HG03469 (cell line): ENCODE measurements around the gene IDUA.

ENCODE experiments used
- ATAC-seq: cut with Tn5 transposase; IDR thresholded peaks from one replicate; pipeline ENCODE4 v1.9.1; 2021; ENCODE audit warnings: mild to moderate bottlenecking, moderate library complexity, moderate number of reproducible peaks; ENCODE audit not compliant: unreplicated experiment

IDUA gene

GRCh38 chr4:955931-956381 lies 30.9 kb upstream of the IDUA start:
- ATAC-seq, result no peak

- ATAC-seq, result no peak
These were observed 30.2 kb upstream of the IDUA start for GRCh38 chr4:956531-957230.

GRCh38 chr4:957231-957580 lies 29.6 kb upstream of the IDUA start:
- no peak for ATAC-seq

- ATAC-seq, result no peak
These were observed 29.1 kb upstream of the IDUA start for GRCh38 chr4:957581-958313.

- ATAC-seq, result no peak
These were observed 28.6 kb upstream of the IDUA start for GRCh38 chr4:958314-958665.

GRCh38 chr4:958696-959337 lies 28.0 kb upstream of the IDUA start:
- no peak for ATAC-seq

- no peak for ATAC-seq
These were observed 27.3 kb upstream of the IDUA start for GRCh38 chr4:959338-960139.

- ATAC-seq, result no peak
These were observed 26.7 kb upstream of the IDUA start for GRCh38 chr4:960140-960635.

GRCh38 chr4:960636-961350 lies 26.1 kb upstream of the IDUA start:
- ATAC-seq, result no peak

- no peak for ATAC-seq
These were observed 25.3 kb upstream of the IDUA start for GRCh38 chr4:961351-962230.

- no peak for ATAC-seq
These were observed 24.3 kb upstream of the IDUA start for GRCh38 chr4:962231-963208.

GRCh38 chr4:963276-964225 lies 23.3 kb upstream of the IDUA start:
- ATAC-seq, result no peak

GRCh38 chr4:964346-965025 lies 22.4 kb upstream of the IDUA start:
- ATAC-seq, result no peak

GRCh38 chr4:965048-965765 lies 21.6 kb upstream of the IDUA start:
- ATAC-seq, result no peak

GRCh38 chr4:965766-966134 lies 21.1 kb upstream of the IDUA start:
- no peak for ATAC-seq
